Uterus (tissue), 2 donors: ENCODE results near the gene EIF3CL.
"Not testable (repeated sequence)": the region's sequence is repeated elsewhere in the genome, so short reads cannot be mapped to it uniquely, and the experiment has no call there.

Source experiments
- POLR2A ChIP-seq, 2 donors: fragments of 450-650 bp; IDR thresholded peaks; one replicate each; pipeline ENCODE4 v1.6.1; 2016; ENCODE audit warnings: antibody characterized with exemption in 2 of 2, mild to moderate bottlenecking in 1 of 2, moderate library complexity in 1 of 2
- TF ChIP-seq, protein P1 (sequence below), 4 experiments: fragments of 200-600 bp in 2 of 4; fragments of 450-650 bp in 2 of 4; sonication (generic) in 2 of 4; IDR thresholded peaks; one replicate each; pipeline ENCODE4 v1.5.1; 2016 to 2019; ENCODE audit warnings: antibody characterized with exemption in 4 of 4, mild to moderate bottlenecking in 2 of 4, moderate library complexity in 1 of 4

- TF ChIP-seq, protein P1, sequence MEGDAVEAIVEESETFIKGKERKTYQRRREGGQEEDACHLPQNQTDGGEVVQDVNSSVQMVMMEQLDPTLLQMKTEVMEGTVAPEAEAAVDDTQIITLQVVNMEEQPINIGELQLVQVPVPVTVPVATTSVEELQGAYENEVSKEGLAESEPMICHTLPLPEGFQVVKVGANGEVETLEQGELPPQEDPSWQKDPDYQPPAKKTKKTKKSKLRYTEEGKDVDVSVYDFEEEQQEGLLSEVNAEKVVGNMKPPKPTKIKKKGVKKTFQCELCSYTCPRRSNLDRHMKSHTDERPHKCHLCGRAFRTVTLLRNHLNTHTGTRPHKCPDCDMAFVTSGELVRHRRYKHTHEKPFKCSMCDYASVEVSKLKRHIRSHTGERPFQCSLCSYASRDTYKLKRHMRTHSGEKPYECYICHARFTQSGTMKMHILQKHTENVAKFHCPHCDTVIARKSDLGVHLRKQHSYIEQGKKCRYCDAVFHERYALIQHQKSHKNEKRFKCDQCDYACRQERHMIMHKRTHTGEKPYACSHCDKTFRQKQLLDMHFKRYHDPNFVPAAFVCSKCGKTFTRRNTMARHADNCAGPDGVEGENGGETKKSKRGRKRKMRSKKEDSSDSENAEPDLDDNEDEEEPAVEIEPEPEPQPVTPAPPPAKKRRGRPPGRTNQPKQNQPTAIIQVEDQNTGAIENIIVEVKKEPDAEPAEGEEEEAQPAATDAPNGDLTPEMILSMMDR (IDR thresholded peaks at IDR 0.05) = not testable (repeated sequence)
- TF ChIP-seq POLR2A (IDR thresholded peaks at IDR 0.05) = not testable (repeated sequence)
Observed at GRCh38 chr16:28374281-28374680, 29.4 kb downstream of the EIF3CL start.
